Activated effector memory CD4-positive, alpha-beta T cell treated with anti-CD3 and anti-CD28 coated beads, Interleukin-2, amount 50 U/mL, for 16 hours (primary cell): Measurements from ENCODE around the gene REXO1.

Source experiments
- DNase-seq: peaks from one replicate; pipeline ENCODE4 v3.0.0-alpha.2; 2020

Gene REXO1

DNA sequence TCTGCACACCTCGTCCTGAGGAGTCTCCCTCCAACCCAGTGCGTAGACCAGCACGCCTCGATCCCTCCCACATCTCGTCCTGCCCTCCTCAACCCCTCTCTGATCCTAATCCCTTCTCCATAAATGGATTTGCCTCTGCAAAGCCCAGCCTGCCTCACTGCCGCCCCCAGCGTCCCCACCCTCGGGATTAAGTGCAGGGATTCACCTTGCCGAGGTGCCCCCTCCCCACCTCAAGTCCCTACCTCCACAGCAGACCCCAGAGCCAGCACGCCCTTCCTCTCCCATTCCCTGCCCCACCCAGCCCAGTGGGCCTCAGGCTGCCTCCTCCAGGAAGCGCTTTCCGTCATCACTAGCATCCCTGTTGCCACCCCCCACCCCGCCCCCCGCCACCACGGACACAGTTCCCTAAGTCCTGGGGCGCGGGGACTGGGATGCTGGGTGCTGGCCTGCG lies 11.1 kb upstream of the REXO1 start:
- DNase-seq, result no peak

DNA sequence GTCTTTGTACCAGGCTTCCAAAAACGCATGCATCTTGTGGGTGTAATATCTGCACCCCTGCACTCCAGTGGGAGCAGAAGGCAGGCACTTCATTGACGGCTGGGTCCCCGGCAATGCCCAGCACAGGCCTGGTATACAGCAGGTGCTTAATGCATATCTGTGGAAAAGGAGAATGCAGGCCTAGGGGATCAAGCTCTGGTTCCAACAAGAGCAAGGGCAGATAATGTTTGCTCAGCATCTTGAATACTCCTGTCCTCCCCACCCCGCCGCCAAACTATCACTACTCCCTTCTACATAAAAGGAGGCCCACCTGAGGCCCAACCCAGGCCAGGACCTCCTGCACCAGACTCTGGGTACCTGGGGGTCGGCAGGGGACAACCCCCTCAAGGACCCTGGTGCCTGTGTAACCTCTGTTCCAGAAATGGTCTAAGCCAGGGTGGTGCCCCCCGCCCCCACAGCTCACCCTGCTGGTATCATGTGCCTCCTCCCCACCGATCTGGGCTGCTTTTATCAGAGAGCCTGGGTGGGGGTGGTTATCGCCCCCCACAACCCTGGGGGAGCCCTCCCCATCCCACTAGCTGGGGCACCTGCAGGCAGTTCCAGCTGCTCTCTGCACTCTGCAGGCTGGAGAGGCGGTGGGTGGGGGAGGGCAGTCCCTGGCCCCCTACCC lies 10.3 kb upstream of the REXO1 start:
- peak; percentile 64 for DNase-seq

DNA sequence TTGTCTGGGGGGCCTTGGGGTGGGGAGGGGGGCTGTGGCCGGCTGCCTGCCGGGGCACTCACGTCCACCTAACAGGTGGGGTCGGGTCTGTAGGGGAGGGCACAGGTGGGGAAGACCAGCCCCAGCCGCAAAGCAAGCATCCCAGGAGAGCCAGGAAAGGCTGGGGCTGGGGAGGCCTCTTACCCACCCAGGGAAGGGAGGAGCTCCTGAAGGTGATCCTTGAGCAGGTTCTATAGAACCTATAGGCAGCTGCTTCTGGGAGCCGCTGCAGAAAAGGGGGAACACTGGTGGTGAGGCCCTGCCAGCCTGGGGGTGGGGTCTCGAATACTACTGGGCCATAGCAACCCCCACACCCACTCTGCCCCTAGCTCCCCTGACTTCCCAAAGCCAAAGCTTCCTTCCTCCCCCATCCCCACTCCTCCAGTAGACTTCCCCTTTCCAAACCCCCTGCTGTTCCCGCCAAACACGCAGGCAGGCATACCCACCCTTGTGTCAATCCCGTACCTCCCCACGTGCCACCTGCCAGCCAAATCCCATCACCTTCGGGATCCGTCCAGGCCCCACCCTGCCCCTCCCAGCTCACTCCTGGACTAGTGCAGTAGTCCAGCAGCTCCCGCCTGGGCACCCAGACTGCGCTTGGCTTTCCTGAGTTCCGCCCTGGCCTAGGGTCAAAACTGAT lies 9.5 kb upstream of the REXO1 start:
- DNase-seq, result no peak

DNA sequence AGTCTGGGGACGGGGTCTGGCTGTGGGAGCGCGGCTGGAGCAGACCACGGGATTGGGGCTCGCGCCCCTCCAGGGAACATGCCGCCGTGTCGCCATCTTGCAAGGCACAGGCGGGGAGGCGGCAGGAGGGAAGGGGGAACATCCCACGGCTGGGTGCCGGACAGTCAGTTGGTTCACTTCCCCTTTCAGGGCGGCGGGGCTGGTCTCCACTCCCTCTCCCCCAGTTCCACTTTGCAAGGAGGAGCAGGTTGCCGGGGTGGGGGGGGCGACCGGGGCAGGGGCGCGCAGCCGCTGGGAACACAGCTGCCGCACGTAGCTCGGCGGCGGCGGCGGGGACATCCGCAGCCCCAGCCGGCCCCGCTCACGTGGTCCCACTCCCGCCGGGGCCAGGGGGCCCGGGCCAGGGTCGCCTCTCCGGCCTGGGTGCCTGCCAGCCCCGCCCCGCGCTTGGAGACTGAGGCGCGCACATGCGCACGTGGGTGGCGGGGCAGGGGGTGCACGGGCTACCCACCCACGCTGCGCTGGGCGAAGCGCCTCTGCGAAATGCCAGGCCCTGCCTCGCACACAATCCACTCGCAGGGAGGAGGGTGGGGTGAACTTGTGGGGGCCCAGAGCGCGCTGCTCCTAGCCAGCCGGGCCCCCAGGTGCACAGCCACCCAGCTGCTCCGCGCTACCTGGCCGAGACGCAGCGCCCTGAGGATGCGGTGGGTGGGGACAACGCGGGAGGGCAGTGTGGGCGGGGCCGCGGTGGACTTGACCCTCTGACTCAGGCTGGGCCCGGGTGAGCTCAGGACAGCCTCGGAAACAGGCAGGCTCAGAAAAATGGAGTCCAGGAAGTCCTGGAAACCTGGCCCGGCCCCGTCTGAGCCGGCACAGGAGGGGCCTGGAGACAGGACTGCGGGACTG lies 8.7 kb upstream of the REXO1 start:
- DNase-seq, result peak; percentile 81

DNA sequence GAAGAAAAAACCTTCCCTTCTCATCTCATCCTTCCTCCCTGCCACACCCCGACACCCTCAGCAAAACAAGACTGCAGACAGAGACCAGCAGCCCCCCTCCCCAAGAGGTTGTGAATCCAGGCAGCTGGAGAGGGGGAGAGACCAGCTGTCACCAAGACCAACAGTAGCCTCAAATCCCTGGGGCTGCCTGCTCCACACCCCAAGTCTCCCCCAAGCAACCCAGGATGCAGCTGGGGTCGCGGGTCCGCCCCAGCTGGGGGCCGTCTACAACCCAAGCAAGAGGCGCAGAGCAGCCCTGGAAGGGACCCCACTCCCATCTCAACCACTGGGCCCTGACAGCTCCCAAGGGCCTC lies 8.0 kb upstream of the REXO1 start:
- DNase-seq, result no peak

DNA sequence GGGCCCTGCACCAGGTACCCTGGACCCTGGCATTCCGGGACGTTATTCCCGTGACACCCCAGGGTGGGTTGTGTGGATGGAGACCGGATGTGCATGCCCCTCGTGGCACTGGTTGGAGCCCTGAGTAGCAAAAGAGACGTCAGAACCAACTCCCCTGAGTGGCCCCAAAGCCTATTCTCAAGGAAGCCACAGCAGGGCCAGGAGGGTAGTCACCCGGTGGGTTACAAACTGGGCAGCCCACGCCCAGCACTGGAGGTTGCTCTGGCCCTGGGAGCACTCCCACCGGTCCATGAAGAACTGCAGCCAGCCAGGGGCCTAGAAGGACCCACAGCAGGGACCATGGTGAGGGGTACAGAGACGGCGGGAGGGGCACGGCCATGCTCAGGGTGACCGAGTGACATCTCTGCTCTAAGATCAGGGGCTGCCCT lies 7.6 kb upstream of the REXO1 start:
- no peak for DNase-seq

DNA sequence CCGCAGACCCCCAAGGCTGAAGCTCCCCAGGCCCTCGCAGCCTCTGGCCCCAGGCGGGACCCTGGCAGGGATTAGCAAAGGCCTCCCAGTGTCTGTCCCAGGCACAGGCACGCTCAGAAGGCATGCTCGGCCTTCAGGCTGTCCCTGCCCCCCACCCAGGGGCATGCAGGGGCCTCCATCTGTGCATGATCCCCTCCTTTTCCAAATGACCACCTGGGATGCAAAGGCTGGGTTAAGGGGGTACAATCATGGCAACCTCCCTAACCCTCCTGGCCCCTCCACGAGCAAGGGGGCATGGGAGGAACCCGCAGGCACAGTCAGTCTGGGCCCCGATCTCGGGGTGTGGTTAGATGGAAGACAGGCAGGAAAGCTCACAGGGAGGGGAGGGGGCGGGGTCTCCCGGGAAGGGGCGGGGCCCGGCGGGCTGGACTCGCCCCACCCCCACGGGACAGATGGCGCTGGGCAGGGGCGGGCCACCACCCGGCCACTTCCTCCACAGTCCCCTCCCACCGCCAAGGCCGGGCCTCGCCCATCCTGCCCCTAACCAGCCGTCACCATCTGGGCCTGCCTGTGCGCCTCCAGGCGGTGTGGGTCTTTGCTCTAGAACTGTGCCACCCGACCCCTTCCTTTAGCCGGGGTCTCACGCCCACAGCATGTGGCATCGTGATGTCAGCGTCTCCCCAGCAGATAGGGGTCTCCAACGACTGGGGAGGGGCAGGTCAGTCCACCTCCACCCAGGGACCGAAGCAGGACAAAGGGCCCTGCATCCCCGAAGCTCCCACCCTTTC lies 7.0 kb upstream of the REXO1 start:
- DNase-seq, result peak; percentile 92

DNA sequence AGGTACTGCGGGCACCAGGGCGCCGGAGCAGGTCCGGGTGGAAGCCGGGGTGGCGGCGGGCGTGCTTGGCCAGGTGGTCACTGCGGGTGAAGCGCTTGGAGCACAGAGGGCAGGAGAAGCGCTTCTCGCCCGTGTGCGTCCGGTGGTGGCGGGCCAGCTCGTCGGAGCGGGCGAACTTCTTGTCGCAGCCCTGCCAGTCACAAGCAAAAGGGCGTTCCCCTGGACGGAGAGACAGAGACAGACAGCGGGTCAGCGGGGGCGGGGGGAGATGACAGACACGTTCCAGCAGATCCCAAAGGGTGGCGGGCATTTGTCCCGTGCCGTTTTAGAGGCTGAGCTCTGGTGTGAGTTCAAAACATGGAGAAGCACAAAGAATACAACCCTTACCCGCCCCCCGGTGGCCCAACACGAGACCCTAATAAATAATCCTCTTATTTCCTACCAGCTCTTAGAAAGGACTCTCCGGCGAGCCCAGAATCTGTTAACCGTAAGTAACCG lies 6.3 kb upstream of the REXO1 start:
- DNase-seq, result peak; percentile 65

DNA sequence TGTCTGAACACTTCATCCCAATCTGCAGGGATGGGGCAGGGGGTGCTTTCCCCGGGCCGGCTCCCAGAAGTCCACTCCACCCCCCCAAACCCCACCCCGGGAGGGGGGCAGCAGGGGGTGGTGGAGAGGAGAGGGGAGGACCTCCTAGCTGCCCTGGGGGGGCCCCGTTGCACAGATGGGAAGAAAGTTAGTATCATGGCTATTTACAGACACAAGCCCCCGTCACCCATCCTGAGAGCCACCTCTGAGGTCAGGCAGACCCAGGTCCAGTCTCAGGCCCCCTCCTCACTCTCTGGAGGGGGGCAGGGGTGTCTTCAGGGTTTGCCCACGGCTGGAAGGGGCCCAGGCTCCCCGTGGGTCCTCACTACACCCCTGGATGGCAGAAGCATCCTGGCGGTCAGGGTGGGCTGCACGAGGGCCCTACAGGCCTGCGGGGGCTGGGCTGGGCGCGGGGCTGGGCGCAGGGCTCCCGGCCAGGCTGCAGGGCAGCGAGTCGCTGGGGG lies 5.8 kb upstream of the REXO1 start:
- no peak for DNase-seq

DNA sequence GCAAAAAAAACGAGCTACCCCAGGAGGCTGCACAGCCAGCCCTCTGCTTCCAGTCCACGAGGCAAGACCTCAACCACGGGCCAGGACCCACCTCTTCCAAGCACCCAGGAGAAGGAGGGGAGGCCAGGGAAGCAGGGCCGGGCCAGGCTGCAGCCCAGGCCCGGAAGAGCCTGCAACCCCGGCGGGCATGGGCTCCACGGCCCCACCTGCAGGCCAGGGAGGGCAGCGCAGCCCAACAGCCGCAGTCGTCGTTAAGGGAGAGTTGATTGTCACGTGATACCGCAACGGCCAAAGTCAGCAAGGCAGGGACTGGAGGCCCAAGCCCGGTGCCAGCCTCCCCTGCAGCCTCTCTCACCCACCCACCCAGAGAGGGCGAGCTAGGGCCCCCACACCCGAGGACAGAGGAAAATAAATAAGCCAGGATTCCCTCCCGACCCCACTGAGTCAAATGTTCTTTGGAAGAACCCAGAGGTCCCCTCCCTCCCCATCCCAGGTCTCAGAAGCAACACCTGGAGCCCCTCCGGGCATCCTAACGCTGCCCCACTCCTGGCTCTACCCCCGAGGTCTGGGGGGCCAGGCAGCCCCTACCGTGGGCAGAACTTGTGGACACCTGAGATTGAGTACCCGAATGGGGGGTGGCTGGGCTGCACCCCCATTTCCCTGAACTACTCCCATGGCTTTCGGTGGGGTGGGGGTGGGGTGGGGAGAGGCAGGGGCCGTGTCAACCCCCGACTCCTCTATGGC lies 5.2 kb upstream of the REXO1 start:
- peak; percentile 93 for DNase-seq

DNA sequence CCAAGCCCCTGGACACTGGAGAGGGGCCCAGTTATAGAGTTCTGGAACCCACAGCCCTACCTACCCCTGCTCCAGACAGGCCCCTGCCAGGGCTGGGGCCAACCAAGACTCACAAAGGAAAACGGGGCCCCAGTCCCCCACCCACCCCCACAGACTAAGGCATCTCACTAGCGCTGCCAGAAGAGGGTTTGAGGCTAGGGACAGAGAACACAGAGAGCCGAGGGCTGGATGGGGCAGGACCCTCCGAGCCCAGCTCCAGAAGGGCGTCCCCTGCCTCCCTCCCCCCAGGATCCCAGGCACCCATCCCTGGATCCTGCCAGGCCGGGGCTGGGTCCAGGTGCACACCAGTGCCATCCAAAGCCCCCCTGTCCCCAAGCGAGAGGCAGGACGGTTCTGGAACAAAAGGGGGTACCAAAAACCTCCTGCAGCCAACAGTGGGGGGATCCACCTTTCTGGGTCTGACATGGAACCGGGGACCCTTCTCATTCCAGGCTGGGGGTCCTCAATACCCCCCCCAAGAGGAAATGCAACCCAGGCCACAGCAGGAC lies 4.4 kb upstream of the REXO1 start:
- DNase-seq, result no peak

DNA sequence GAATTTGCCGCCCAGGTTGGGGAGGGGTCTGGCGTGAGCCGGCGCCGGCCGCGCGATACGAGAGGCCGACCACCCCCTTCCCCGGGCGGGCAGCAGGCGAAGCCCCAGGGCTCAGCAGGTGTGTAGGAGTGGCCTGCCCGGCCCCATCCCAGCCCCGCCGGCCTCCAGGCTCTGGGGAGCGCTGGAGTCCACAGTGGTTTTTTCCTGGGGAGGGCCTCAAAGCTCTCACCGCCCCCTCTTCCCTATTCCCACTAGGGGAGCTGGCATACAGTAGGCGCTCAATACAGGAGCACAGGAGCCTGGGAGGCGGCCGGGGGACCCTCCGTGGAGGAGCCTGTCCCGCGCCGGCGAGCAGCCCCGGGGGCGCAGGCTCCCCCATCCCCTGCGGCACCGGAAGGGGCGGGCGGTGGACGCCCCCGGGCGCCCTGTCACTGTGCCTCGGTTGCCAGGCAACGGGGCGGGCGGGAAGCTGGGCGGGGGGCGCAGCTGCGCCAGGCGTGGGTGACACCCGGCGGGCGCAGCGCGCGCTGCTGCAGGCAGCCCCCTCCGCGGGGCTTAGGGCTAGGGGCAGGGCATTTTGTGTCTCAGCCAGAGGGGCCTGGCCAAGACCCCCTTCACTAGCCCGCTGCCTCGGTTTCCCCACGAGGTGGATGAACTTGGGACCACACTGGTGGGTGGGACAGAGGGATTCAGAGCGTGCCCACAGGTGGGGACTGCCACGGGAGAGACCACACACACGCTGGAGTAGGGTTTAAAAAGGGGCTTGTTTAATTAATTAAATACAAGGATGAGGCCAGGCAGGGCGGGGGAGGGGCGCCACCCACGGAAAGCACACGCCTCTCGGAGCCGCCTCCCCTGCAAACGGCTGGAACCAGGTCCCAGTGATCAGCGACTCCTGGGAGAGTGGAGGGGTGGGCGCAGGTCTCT lies 3.6 kb upstream of the REXO1 start:
- peak; percentile 81 for DNase-seq

DNA sequence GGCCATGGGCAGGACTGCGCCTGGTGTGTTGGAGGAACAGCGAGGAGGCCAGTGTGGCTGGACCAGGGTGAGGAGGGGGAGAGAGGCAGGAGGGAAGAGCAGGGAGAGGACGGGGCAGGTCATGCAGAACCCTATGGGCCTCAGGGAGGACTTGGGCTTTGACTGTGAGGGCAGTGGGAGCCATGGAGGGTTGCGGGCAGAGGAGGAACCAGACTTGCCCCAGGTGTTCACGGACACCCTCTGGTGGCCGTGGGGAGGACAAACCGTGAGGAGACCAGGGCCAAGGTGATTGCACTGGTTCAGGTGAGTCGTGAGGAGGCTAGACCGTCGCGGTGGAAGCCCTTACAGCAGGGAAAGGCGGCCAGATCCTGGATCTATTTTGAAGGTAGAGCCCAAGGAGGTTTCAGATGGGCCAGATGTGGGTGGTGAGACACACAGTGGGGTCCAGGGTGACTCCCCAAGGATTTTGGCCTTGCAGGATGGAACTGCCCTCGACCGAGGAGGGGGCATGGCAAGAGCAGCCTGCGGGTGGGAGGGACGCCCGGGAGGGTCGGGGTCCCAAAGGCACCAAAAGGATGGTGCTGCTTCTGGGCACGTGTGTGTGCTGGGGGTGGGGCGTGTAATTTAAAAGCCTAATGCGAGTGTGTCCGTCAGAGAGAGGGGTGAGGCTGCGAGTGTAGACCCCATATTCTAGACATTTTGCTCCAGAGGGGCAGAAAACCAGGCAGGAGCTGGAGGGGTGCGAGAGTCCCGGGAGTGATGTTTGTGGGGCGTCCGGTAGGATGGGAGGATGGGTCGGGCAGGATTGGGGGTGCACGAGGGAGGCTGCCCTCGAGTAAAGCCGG lies 2.7 kb upstream of the REXO1 start:
- no peak for DNase-seq

DNA sequence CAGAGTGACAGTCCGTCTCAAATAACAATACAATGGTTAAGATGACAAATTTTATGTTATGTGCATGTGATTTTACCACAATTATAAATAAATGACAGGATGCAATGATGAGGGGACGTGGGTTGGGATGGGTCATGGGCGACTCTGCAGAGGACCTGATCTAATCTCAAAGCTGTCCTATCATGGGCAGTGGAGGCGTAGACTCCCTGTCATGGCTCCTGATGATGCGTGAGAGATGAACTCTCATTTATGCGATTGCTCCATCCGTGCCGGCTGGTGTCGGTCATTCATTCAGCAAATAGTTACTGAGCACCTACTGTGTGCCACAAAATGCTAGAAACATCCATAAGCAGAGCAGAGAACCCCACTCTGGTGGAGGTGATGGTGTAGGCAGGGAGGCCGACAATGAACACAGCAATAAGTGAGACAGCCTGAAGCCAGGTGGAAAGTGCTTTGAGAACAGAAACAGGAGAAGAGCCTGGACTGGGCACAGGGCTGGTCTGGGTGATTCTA lies 1.7 kb upstream of the REXO1 start:
- DNase-seq, result no peak

DNA sequence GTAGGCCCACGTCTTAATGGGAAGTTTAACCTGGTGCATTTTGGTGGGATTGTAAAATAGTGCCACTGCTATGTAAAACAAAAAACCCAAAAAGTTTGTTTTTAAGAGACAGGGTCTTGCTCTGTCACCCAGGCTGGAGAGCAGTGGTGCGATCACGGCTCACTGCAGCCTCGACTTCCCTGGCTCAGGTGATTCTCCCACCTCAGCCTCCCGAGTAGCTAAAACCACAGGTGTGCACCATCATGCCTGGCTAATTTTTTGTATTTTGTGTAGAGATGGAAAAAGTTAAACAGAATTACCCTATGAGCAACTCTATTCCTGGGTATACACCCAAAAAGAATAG lies 820 bp upstream of the REXO1 start:
- no peak for DNase-seq

DNA sequence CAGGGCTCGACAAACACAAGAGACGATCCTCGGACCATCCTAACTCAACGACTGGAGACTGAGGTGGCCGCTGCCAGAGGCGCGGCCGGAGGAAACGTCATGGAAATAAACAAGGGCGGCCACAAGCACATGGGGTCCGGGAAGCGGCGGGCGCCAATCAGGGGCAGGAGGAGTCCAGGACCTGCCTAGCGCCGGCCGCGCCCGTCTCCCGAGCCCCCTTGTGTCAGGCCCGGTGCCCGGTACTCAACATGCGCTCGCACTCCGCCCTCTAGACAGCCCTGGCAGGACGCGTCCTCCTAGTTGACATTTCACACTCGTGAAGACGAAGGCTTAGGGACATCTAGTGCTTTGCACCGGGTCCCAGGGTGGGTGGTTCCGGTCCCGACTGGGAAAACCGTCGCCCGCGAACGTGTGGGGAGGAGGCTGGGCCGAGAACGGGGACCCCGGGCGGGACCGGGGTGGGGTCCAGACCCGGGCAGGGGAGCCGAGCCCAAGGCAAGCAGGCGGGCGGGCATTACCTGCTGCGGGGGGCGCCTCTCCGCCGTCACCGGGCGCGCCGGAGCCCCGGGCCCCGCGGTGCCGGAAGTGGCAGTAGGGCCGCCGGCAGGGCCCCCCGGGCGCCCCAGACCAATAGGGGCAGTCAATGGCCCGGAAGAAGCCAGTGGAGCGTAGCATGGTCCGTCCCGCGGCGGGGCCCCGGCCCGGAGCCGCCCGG lies 442 bp downstream of the REXO1 start:
- peak; percentile 75 for DNase-seq

DNA sequence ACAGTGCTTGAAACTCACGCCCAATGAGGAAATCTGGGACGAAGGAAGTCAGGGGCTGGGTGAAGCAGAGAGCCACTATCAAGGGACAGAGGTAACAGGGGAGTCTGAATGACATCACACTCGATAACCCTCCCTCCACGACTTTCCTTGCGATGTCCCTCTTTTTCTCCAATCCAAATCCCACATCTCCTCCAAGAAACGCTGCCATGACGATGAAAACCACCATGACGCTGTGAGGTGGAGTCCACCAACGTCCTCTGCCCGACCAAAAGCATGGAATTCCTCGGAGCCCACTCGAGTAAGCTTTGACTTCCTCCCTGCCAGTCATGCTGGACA lies 967 bp downstream of the REXO1 start:
- no peak for DNase-seq

DNA sequence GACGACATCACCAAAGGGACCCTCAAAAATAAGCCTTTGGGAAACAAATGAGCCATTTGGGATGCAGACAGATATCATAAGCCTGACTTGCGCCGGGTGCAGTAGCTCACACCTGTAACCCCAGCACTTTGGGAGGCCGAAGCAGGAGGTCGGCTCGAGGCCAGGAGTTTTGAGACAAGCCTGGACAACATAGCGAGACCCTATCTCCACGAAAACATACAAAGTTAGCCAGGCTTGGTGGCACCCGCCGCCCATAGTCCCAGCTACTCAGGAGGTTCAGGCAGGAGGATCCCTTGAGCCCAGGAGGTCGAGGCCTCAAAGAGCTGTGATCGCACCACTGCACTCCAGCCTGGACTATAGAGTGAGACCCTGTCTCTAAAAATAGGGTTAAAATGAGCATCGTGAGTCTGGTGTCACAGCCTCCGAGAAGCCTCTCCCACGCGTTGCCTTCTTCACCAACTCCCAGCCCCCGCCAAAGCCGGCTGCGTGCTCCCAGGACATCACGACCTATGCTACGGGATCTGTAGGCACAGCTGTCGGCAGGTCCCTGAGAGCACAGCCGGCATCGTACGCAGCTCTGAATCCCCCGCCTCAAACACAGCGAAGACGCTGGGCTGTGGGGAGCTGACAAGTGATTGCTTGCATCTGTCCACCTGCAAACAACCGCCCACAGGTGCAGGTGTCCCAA lies 1.6 kb downstream of the REXO1 start:
- no peak for DNase-seq
